ENCODE results near the gene TCN2.

DNA sequence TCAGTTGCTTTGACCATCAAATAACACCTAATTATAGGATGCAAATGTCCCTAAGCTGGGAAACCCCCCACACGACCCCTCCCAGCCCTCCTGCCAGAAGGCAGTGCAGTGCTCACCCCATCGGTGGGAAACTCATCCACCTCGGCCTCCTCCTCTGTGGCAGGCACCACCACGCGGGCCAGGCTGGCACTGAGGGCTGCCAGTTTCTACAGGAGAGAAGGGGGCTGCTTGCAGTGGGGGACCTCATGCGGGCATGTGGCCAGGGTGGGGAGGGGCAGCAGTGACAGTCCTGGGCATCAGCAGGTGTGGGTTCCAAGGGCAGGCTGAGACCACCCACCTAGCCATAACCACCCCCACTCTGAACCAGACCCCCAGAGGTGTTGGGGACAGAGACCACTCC, 26.1 kb upstream of the TCN2 start:
- TF ChIP-seq, protein P1, sequence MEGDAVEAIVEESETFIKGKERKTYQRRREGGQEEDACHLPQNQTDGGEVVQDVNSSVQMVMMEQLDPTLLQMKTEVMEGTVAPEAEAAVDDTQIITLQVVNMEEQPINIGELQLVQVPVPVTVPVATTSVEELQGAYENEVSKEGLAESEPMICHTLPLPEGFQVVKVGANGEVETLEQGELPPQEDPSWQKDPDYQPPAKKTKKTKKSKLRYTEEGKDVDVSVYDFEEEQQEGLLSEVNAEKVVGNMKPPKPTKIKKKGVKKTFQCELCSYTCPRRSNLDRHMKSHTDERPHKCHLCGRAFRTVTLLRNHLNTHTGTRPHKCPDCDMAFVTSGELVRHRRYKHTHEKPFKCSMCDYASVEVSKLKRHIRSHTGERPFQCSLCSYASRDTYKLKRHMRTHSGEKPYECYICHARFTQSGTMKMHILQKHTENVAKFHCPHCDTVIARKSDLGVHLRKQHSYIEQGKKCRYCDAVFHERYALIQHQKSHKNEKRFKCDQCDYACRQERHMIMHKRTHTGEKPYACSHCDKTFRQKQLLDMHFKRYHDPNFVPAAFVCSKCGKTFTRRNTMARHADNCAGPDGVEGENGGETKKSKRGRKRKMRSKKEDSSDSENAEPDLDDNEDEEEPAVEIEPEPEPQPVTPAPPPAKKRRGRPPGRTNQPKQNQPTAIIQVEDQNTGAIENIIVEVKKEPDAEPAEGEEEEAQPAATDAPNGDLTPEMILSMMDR (IDR thresholded peaks at IDR 0.05): no peak
- no peak for TF ChIP-seq POLR2A (IDR thresholded peaks at IDR 0.05)

All from thyroid gland (tissue), 4 donors.